NCI-H2227 treated with DMSO at 0.1 percent for 48 hours (cell line): ENCODE results near the gene BAG2.

ENCODE experiments used
- DNase-seq: peaks from one replicate; lab custom pipeline; 2025; lab: John Stamatoyannopoulos, UW

Gene BAG2

GRCh38 chr6:57174511-57174907, 2.4 kb downstream of the BAG2 start:
- no peak for DNase-seq

- no peak for DNase-seq
These were observed 5.6 kb downstream of the BAG2 start for GRCh38 chr6:57177545-57178265.

- no peak for DNase-seq
These were observed 8.5 kb downstream of the BAG2 start for GRCh38 chr6:57180596-57180995.

- DNase-seq, result no peak
These were observed 9.9 kb downstream of the BAG2 start for GRCh38 chr6:57182017-57182432.

- no peak for DNase-seq
These were observed 11.2 kb downstream of the BAG2 start for GRCh38 chr6:57183336-57183735.

GRCh38 chr6:57190140-57190539, 18.0 kb downstream of the BAG2 start:
- no peak for DNase-seq

- DNase-seq, result no peak
These were observed 21.1 kb downstream of the BAG2 start for GRCh38 chr6:57193177-57193576.

- DNase-seq, result no peak
These were observed 23.3 kb downstream of the BAG2 start for GRCh38 chr6:57195457-57195856.

GRCh38 chr6:57198926-57199636, 27.0 kb downstream of the BAG2 start:
- no peak for DNase-seq

- no peak for DNase-seq
These were observed 29.6 kb downstream of the BAG2 start for GRCh38 chr6:57201718-57202117.

GRCh38 chr6:57205550-57206328, 33.6 kb downstream of the BAG2 start:
- no peak for DNase-seq

GRCh38 chr6:57207141-57207540, 35.0 kb downstream of the BAG2 start:
- no peak for DNase-seq

GRCh38 chr6:57207872-57208271, 35.7 kb downstream of the BAG2 start:
- no peak for DNase-seq

GRCh38 chr6:57209030-57209429, 36.9 kb downstream of the BAG2 start:
- DNase-seq, result no peak

GRCh38 chr6:57210060-57210459, 37.9 kb downstream of the BAG2 start:
- DNase-seq, result no peak

- no peak for DNase-seq
These were observed 43.1 kb downstream of the BAG2 start for GRCh38 chr6:57215260-57215659.

GRCh38 chr6:57216235-57217101, 44.3 kb downstream of the BAG2 start:
- DNase-seq, result no peak

- no peak for DNase-seq
These were observed 45.1 kb downstream of the BAG2 start for GRCh38 chr6:57217270-57217669.

- no peak for DNase-seq
These were observed 48.1 kb downstream of the BAG2 start for GRCh38 chr6:57220083-57220703.

GRCh38 chr6:57221191-57221935, 49.2 kb downstream of the BAG2 start:
- peak; percentile 23 for DNase-seq
